ENCODE results near the gene NUP210L. TPM values are rescaled to one million over a fixed set of nuclear protein-coding genes. Genes with fewer than 3 reads are reported as not detected.
A peak's percentile ranks its signal among the peaks of the same experiment; 100 is the strongest.

The NUP210L gene
- total RNA-seq, 1 donor from 2014 or later = 0.04 TPM

DNA sequence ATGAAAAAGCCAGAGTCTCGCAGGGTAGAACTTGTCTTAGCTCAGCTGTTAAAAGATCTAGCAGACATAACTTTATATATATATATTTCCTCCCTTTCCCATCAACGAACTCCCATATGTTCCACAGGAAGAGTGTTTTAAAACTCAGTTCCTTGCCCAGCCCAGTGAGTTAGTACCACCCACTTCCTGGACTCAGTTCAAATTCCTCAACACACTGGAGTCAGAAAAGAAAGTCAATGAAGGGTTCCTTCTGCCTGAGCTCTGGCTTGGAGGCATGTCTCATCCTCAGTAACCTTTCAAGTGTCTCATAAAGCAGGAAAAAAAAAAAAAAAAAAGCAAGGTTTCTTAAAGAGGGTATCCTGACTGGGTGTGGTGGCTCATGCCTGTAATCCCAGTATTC, 21.5 kb upstream of the NUP210L start:
- no peak for DNase-seq (ENCODE audit: low spot score in 2 of 2, unreplicated experiment in 2 of 2)
- H3K4me1 Mint-ChIP-seq = peaks cover 45% of the 10 kb centered on the region
- H3K27me3 Mint-ChIP-seq (ENCODE audit: low read depth) = no peaks in the 10 kb centered on the region
- no peak overlapping the region for H3K4me3 Mint-ChIP-seq
- TF ChIP-seq, protein P1, sequence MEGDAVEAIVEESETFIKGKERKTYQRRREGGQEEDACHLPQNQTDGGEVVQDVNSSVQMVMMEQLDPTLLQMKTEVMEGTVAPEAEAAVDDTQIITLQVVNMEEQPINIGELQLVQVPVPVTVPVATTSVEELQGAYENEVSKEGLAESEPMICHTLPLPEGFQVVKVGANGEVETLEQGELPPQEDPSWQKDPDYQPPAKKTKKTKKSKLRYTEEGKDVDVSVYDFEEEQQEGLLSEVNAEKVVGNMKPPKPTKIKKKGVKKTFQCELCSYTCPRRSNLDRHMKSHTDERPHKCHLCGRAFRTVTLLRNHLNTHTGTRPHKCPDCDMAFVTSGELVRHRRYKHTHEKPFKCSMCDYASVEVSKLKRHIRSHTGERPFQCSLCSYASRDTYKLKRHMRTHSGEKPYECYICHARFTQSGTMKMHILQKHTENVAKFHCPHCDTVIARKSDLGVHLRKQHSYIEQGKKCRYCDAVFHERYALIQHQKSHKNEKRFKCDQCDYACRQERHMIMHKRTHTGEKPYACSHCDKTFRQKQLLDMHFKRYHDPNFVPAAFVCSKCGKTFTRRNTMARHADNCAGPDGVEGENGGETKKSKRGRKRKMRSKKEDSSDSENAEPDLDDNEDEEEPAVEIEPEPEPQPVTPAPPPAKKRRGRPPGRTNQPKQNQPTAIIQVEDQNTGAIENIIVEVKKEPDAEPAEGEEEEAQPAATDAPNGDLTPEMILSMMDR (IDR thresholded peaks at IDR 0.05; ENCODE audit: unreplicated experiment) = no peak
- no peaks in the 10 kb centered on the region for H3K9me3 Mint-ChIP-seq
- peak overlapping the region; percentile 53 for H3K27ac Mint-ChIP-seq
- H3K36me3 Mint-ChIP-seq = peaks cover 18% of the 10 kb centered on the region

DNA sequence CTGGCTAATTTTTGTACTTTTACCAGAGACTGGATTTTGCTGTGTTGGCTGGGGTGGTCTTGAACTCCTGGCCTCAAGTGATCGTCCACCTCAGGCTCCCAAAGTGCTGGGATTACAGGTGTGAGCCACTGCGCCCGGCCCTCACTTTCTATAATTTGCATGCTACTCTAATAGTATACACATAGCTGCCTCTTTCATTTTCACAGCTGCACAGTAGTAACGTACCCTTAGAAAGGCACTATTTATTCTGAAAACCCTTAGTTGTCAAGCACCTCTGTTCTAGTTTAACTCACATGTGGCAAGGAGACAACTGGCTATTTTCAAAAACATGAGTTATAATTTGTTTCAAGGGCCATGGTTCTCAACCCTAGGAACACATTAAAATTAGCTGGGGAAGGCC, 19.8 kb upstream of the NUP210L start:
- peaks cover 32% of the 10 kb centered on the region for H3K4me1 Mint-ChIP-seq
- peaks cover 34% of the 10 kb centered on the region for H3K36me3 Mint-ChIP-seq
- no peaks in the 10 kb centered on the region for H3K9me3 Mint-ChIP-seq
- no peak overlapping the region for H3K4me3 Mint-ChIP-seq
- no peak for DNase-seq (ENCODE audit: low spot score in 2 of 2, unreplicated experiment in 2 of 2)
- no peak overlapping the region for H3K27ac Mint-ChIP-seq
- TF ChIP-seq, protein P1 (IDR thresholded peaks at IDR 0.05; ENCODE audit: unreplicated experiment) = no peak
- H3K27me3 Mint-ChIP-seq (ENCODE audit: low read depth) = no peaks in the 10 kb centered on the region

DNA sequence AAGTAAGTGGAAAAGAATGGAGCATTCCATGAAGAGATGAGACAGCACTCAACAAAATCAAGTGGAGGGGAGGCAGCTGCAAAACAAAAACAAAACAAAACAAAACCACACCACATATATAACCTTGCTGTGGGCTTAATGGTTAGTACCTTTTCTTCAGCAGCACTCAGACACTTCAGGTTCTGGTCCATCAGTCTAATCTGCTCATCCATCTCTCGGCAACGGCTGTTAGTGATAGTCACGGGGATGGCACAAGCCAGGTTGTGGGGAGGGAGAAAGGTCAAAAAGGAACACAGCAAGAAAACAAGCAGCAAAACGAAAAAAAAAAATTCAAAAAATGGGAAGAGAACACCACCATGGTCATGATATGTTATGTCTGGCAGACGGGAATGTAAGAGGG, 17.0 kb upstream of the NUP210L start:
- H3K9me3 Mint-ChIP-seq = no peaks in the 10 kb centered on the region
- peak overlapping the region; percentile 84 for H3K27ac Mint-ChIP-seq
- H3K4me1 Mint-ChIP-seq = peaks cover 8% of the 10 kb centered on the region
- TF ChIP-seq, protein P1 (IDR thresholded peaks at IDR 0.05; ENCODE audit: unreplicated experiment) = no peak
- no peaks in the 10 kb centered on the region for H3K27me3 Mint-ChIP-seq (ENCODE audit: low read depth)
- no peak overlapping the region for H3K4me3 Mint-ChIP-seq
- peaks cover 50% of the 10 kb centered on the region for H3K36me3 Mint-ChIP-seq
- DNase-seq (ENCODE audit: low spot score in 2 of 2, unreplicated experiment in 2 of 2) = no peak

DNA sequence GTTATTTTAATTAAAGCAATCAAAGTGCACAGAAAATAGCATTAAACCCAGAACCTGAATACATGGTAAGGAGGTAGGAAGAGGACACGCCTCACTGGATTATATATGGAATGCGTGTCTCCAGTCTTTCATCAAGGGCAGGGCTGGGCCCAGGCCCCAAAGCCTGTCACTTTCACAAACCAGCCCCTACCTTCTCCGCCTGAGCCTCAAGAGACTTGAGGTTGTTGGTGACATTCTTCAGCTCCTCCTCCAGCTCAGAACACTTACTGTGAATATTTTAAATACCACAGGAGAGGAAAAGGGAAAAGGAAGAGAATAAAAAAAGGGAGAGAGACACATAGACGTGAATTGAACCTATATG, 16.3 kb upstream of the NUP210L start:
- peaks cover 52% of the 10 kb centered on the region for H3K36me3 Mint-ChIP-seq
- no peaks in the 10 kb centered on the region for H3K27me3 Mint-ChIP-seq (ENCODE audit: low read depth)
- H3K4me3 Mint-ChIP-seq = no peak overlapping the region
- H3K27ac Mint-ChIP-seq = peak overlapping the region; percentile 84
- H3K9me3 Mint-ChIP-seq = no peaks in the 10 kb centered on the region
- TF ChIP-seq, protein P1 (IDR thresholded peaks at IDR 0.05; ENCODE audit: unreplicated experiment) = no peak
- DNase-seq (ENCODE audit: low spot score in 2 of 2, unreplicated experiment in 2 of 2) = no peak
- peaks cover 5% of the 10 kb centered on the region for H3K4me1 Mint-ChIP-seq

DNA sequence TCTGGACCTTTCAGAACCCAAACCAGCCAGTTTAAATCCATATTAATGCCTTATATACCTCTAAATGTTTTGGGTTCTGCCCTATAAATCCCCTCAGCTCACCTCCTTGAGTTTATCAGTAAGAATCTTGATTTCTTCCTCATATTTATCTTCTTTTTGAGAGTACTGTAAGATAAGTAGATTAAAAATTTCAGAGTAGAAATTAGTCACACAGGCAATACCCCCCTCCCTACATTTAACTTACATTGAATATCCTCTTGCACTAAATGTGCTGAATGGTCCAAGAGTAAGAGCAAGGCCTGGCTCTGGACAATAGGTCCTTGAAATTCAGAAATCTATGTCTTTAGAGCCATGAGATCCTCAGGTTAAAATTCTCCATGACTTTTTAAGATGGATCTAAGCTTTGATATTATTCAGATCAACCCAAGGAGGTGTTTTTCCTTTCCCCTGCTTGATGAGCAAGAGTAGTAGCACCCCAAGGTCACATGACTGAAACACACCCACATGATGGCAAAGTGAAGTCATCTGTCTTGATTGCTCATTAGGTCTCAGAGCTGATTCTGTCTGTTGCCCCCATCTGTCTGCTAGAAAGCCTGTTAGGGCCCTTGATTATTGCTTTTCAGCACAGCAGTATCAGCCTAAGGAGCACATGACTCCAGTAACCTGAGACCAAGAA, 15.8 kb upstream of the NUP210L start:
- Mint-ChIP-seq H3K9me3 (no peaks in the 10 kb centered on the region), H3K36me3 (peaks cover 57% of the 10 kb centered on the region), H3K4me3 (no peak overlapping the region), H3K27ac (peak overlapping the region; percentile 84), H3K27me3 (ENCODE audit: low read depth) (no peaks in the 10 kb centered on the region), H3K4me1 (peaks cover 5% of the 10 kb centered on the region)
- TF ChIP-seq, protein P1 (IDR thresholded peaks at IDR 0.05; ENCODE audit: unreplicated experiment) = no peak
- no peak for DNase-seq (ENCODE audit: low spot score in 2 of 2, unreplicated experiment in 2 of 2)

All from mesothelial cell of epicardium (in vitro differentiated cells).